Ascending aorta (tissue), 2 donors: ENCODE results near the gene SMIM7. TPM values are rescaled to one million over a fixed set of nuclear protein-coding genes. Genes with fewer than 3 reads are reported as not detected.

Experiments
- DNase-seq, 2 donors: peaks; one replicate each; pipeline ENCODE4 v3.0.0-alpha.2; 2019; ENCODE audit warnings: low spot score in 2 of 2
- H3K27ac ChIP-seq, 2 donors: fragments of 200-600 bp; sonication (generic); one replicate each; pipeline ENCODE4 v1.5.1; 2016 to 2017; ENCODE audit warnings: mild to moderate bottlenecking in 1 of 2
- H3K27me3 ChIP-seq: fragments of 200-600 bp; sonication (generic); one replicate; pipeline ENCODE4 v1.5.1; 2017
- H3K36me3 ChIP-seq, 2 donors: fragments of 200-600 bp; sonication (generic); one replicate each; pipeline ENCODE4 v1.5.1; 2016
- H3K4me1 ChIP-seq, 2 donors: fragments of 200-600 bp; sonication (generic); one replicate each; pipeline ENCODE4 v1.5.1; 2016 to 2017; ENCODE audit warnings: mild to moderate bottlenecking in 1 of 2
- H3K4me3 ChIP-seq, 2 donors: fragments of 200-600 bp; sonication (generic); one replicate each; pipeline ENCODE4 v1.5.1; 2016 to 2017; ENCODE audit warnings: mild to moderate bottlenecking in 1 of 2
- H3K9me3 ChIP-seq, 2 donors: fragments of 200-600 bp; sonication (generic); one replicate each; pipeline ENCODE4 v1.5.1; 2016
- intact Hi-C: fragments of 100-400 bp; cut with DNase I; formaldehyde crosslinking; loops from one replicate; pipeline ENCODE4 v1.15.1; 2023
- total RNA-seq: library from RNA; depleted of rRNA; stranded (reverse); fragments of >200 nt; gene quantifications from one replicate; pipeline ENCODE4 v1.1.0, GENCODE V29; 2016
- TF ChIP-seq, protein P1 (sequence below), 3 experiments: fragments of 200-600 bp in 2 of 3; fragments of 450-650 bp in 1 of 3; sonication (generic) in 2 of 3; IDR thresholded peaks; one replicate each; pipeline ENCODE4 v1.5.1; 2016 to 2019; ENCODE audit warnings: antibody characterized with exemption in 3 of 3, mild to moderate bottlenecking in 1 of 3, moderate library complexity in 1 of 3

Gene SMIM7
- total RNA-seq, 1 donor from 2014 or later: 16.7 TPM

DNA sequence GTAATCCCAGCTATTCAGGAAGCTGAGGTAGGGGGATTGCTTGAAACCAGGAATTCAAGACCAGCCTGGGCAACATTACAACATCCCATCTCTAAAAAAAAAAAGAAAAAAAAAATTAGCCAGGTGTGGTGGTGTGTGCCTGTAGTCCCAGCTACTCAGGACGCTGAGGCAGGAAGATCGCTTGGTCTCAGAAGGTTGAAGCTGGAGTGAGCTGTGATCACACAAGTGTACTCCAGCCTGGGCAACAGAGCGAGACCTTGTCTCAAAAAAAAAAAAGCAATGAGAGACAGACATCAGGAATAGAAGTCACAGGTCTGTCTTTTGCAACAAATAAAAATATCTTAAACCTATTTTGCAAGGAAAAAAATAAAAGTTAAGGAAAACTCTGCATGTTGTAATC, 24.3 kb upstream of the SMIM7 start:
- H3K9me3 ChIP-seq: peaks cover 9% of the 10 kb centered on the region in 2 donors
- H3K27me3 ChIP-seq: no peaks in the 10 kb centered on the region
- no peak for DNase-seq
- TF ChIP-seq, protein P1, sequence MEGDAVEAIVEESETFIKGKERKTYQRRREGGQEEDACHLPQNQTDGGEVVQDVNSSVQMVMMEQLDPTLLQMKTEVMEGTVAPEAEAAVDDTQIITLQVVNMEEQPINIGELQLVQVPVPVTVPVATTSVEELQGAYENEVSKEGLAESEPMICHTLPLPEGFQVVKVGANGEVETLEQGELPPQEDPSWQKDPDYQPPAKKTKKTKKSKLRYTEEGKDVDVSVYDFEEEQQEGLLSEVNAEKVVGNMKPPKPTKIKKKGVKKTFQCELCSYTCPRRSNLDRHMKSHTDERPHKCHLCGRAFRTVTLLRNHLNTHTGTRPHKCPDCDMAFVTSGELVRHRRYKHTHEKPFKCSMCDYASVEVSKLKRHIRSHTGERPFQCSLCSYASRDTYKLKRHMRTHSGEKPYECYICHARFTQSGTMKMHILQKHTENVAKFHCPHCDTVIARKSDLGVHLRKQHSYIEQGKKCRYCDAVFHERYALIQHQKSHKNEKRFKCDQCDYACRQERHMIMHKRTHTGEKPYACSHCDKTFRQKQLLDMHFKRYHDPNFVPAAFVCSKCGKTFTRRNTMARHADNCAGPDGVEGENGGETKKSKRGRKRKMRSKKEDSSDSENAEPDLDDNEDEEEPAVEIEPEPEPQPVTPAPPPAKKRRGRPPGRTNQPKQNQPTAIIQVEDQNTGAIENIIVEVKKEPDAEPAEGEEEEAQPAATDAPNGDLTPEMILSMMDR (IDR thresholded peaks at IDR 0.05): no peak
- peaks cover 16 to 27% of the 10 kb centered on the region in 2 donors for H3K36me3 ChIP-seq
- H3K27ac ChIP-seq: no peak overlapping the region
- no peak overlapping the region for H3K4me3 ChIP-seq
- intact Hi-C loops: no loop called here
- peaks cover 0 to 3% of the 10 kb centered on the region in 2 donors for H3K4me1 ChIP-seq

DNA sequence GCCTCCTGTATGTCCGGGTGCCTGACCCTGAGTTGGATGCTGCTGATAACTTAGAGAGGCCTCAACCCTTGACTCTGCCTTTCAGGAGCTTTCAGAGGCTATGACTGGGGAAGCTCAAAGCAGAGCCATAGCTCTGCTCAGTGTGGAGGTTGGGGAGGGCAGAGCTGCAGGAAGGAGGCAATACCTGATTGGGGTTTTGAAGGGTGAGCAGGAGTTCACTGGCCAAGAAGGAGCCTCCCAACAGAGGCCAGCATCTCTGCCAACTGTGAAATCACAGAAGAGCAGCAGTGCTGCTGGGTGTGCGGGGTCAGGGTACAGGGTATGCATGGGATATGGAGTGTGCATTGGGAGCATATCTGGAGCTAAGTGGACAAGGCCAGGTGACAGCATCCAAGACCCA, 22.6 kb upstream of the SMIM7 start:
- H3K36me3 ChIP-seq: peaks cover 16 to 27% of the 10 kb centered on the region in 2 donors
- H3K9me3 ChIP-seq: peaks cover 9% of the 10 kb centered on the region in 2 donors
- no peak for DNase-seq
- no peak overlapping the region for H3K4me3 ChIP-seq
- intact Hi-C loops: no loop called here
- TF ChIP-seq, protein P1 (IDR thresholded peaks at IDR 0.05): no peak
- H3K27me3 ChIP-seq: no peaks in the 10 kb centered on the region
- H3K4me1 ChIP-seq: peaks cover 0 to 3% of the 10 kb centered on the region in 2 donors
- no peak overlapping the region for H3K27ac ChIP-seq

DNA sequence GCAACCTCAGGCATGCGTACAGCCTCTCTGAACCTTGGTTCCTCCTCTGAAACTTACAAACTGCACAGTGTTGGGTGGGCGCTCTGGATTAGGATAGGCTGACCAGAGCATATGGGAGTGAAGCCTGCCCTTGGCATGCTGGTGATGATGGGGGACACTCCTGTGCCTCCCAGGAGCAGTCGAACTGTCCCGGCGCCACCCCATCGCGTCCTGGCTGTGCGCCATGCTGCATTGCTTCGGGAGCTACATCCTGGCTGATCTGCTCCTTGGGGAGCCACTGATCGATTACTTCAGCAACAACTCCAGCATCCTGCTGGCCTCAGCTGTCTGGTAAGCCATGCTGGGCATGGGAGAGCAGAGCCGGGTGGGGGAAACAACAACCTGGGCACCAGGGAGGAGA, 19.9 kb upstream of the SMIM7 start:
- Histone ChIP-seq H3K9me3 (peaks cover 9% of the 10 kb centered on the region in 2 donors), H3K36me3 (peaks cover 16 to 27% of the 10 kb centered on the region in 2 donors), H3K4me1 (no peaks in the 10 kb centered on the region), H3K27me3 (no peaks in the 10 kb centered on the region), H3K4me3 (no peak overlapping the region), H3K27ac (no peak overlapping the region)
- TF ChIP-seq, protein P1 (IDR thresholded peaks at IDR 0.05): no peak
- intact Hi-C loops: no loop called here
- DNase-seq: no peak

DNA sequence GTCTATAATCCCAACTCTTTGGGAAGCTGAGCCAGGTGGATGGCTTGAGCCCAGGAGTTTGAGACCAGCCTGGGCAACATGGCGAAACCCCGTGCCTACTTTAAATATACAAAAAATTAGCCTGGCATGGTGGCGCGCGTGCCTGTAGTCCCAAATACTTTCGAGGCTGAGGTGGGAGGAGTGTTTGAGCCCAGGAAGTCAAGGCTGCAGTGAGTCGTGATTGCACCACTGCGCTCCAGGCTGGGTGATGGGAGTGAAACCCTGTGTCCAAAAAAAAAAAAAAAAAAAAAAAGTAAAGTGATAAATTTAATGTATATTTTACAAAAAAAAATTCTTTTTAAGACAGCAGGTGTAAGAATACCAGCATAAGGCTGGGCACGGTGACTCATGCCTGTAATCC, 18.6 kb upstream of the SMIM7 start:
- H3K27me3 ChIP-seq: no peaks in the 10 kb centered on the region
- no peaks in the 10 kb centered on the region for H3K4me1 ChIP-seq
- intact Hi-C loops: no loop called here
- peaks cover 9% of the 10 kb centered on the region in 2 donors for H3K9me3 ChIP-seq
- no peak overlapping the region for H3K4me3 ChIP-seq
- DNase-seq: no peak
- H3K36me3 ChIP-seq: peaks cover 16 to 27% of the 10 kb centered on the region in 2 donors
- H3K27ac ChIP-seq: no peak overlapping the region
- TF ChIP-seq, protein P1 (IDR thresholded peaks at IDR 0.05): no peak

DNA sequence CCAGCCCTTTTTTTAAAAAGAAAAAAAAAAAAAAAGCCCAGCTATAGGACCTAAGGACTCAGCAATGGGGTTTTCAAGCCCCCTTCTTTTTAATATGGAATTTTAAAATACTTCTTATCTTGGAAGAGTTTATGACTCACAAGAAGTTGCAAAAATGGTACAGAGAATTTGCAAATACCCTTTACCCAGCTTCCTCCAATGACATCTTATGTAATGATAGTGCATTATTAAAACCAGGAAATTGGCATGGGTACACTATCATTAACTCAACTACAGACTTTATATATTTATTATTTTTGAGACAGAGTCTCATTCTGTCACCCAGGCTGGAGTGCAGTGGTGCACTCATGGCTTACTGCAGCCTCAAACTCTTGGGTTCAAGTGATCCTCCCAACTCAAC, 17.1 kb upstream of the SMIM7 start:
- DNase-seq: no peak
- H3K27me3 ChIP-seq: no peaks in the 10 kb centered on the region
- H3K4me1 ChIP-seq: no peaks in the 10 kb centered on the region
- no peak overlapping the region for H3K27ac ChIP-seq
- H3K36me3 ChIP-seq: peaks cover 16 to 21% of the 10 kb centered on the region in 2 donors
- intact Hi-C loops: no loop called here
- TF ChIP-seq, protein P1 (IDR thresholded peaks at IDR 0.05): no peak
- peaks cover 9% of the 10 kb centered on the region in 2 donors for H3K9me3 ChIP-seq
- no peak overlapping the region for H3K4me3 ChIP-seq
